ENCODE data around the gene MXD3. TPM values are rescaled to one million over a fixed set of nuclear protein-coding genes. Genes with fewer than 3 reads are reported as not detected.
"Not testable (repeated sequence)": the region's sequence is repeated elsewhere in the genome, so short reads cannot be mapped to it uniquely, and the experiment has no call there.

MXD3 gene
- total RNA-seq, 1 donor from 2014 or later: 6.4 TPM

- Mint-ChIP-seq H3K27ac (ENCODE audit: unreplicated experiment) (no peak overlapping the region), H3K9me3 (ENCODE audit: unreplicated experiment) (no peaks in the 10 kb centered on the region), H3K4me1 (ENCODE audit: unreplicated experiment) (no peaks in the 10 kb centered on the region), H3K27me3 (ENCODE audit: unreplicated experiment) (no peaks in the 10 kb centered on the region), H3K4me3 (ENCODE audit: unreplicated experiment) (no peak overlapping the region), H3K36me3 (ENCODE audit: low read depth, unreplicated experiment) (peaks cover 37% of the 10 kb centered on the region)
- no peak for DNase-seq (ENCODE audit: low spot score)
- TF ChIP-seq, protein P1, sequence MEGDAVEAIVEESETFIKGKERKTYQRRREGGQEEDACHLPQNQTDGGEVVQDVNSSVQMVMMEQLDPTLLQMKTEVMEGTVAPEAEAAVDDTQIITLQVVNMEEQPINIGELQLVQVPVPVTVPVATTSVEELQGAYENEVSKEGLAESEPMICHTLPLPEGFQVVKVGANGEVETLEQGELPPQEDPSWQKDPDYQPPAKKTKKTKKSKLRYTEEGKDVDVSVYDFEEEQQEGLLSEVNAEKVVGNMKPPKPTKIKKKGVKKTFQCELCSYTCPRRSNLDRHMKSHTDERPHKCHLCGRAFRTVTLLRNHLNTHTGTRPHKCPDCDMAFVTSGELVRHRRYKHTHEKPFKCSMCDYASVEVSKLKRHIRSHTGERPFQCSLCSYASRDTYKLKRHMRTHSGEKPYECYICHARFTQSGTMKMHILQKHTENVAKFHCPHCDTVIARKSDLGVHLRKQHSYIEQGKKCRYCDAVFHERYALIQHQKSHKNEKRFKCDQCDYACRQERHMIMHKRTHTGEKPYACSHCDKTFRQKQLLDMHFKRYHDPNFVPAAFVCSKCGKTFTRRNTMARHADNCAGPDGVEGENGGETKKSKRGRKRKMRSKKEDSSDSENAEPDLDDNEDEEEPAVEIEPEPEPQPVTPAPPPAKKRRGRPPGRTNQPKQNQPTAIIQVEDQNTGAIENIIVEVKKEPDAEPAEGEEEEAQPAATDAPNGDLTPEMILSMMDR (IDR thresholded peaks at IDR 0.05; ENCODE audit: unreplicated experiment): no peak
Measured at GRCh38 chr5:177260961-177261360, 50.7 kb downstream of the MXD3 start.

- not testable (repeated sequence) for H3K27me3 Mint-ChIP-seq (ENCODE audit: unreplicated experiment); H3K4me3 Mint-ChIP-seq (ENCODE audit: unreplicated experiment); H3K9me3 Mint-ChIP-seq (ENCODE audit: unreplicated experiment); H3K27ac Mint-ChIP-seq (ENCODE audit: unreplicated experiment); H3K4me1 Mint-ChIP-seq (ENCODE audit: unreplicated experiment); DNase-seq (ENCODE audit: low spot score)
- peaks cover 36% of the 10 kb centered on the region for H3K36me3 Mint-ChIP-seq (ENCODE audit: low read depth, unreplicated experiment)
Measured at GRCh38 chr5:177258711-177259110, 53.0 kb downstream of the MXD3 start.

Other genes with a start within 250 kb of the MXD3 start
- 11.0 TPM for gene FGFR4, start 225.0 kb downstream of the MXD3 start, total RNA-seq (ENCODE audit: unreplicated experiment)
- gene NSD1, start 178.1 kb downstream of the MXD3 start, total RNA-seq (ENCODE audit: unreplicated experiment): 111 TPM
- 15.9 TPM for gene RAB24, start 8.2 kb downstream of the MXD3 start, total RNA-seq (ENCODE audit: unreplicated experiment)
- gene PRELID1, start 8.1 kb downstream of the MXD3 start, total RNA-seq (ENCODE audit: unreplicated experiment): 198 TPM
- 137 TPM for gene LMAN2, start 39.8 kb upstream of the MXD3 start, total RNA-seq (ENCODE audit: unreplicated experiment)
- 21.8 TPM for gene RGS14, start 46.0 kb upstream of the MXD3 start, total RNA-seq (ENCODE audit: unreplicated experiment)
- gene SLC34A1, start 72.5 kb upstream of the MXD3 start, total RNA-seq (ENCODE audit: unreplicated experiment): not detected
- gene PFN3, start 88.8 kb upstream of the MXD3 start, total RNA-seq (ENCODE audit: unreplicated experiment): not detected
- 1.4 TPM for gene F12, start 97.7 kb upstream of the MXD3 start, total RNA-seq (ENCODE audit: unreplicated experiment)
- gene GRK6, start 114.8 kb upstream of the MXD3 start, total RNA-seq (ENCODE audit: unreplicated experiment): 33.1 TPM
- 0.97 TPM for gene PRR7, start 134.9 kb upstream of the MXD3 start, total RNA-seq (ENCODE audit: unreplicated experiment)
- 315 TPM for gene DBN1, start 161.7 kb upstream of the MXD3 start, total RNA-seq (ENCODE audit: unreplicated experiment)
- gene PDLIM7, start 185.7 kb upstream of the MXD3 start, total RNA-seq (ENCODE audit: unreplicated experiment): 238 TPM
- 51.4 TPM for gene DOK3, start 197.9 kb upstream of the MXD3 start, total RNA-seq (ENCODE audit: unreplicated experiment)
- gene DDX41, start 205.1 kb upstream of the MXD3 start, total RNA-seq (ENCODE audit: unreplicated experiment): 125 TPM
- gene FAM193B, start 242.7 kb upstream of the MXD3 start, total RNA-seq (ENCODE audit: unreplicated experiment): 97.6 TPM

Data from endothelial cell (in vitro differentiated cells).